HFFc6 (cell line): ENCODE measurements around the gene SAC3D1. TPM values are rescaled to one million over a fixed set of nuclear protein-coding genes. Genes with fewer than 3 reads are reported as not detected.

Experiments
- DNase-seq: peaks from one replicate; pipeline ENCODE4 v3.0.0-alpha.2; 2018
- H3K27ac Mint-ChIP-seq: 2 replicates; pipeline ENCODE4 v1.8.0; 2020; ENCODE audit warnings: mild to moderate bottlenecking, mixed read lengths
- H3K27me3 Mint-ChIP-seq: 2 replicates; pipeline ENCODE4 v1.8.0; 2021; ENCODE audit warnings: mild to moderate bottlenecking, moderate library complexity, mixed read lengths; ENCODE audit not compliant: insufficient read depth
- H3K36me3 Mint-ChIP-seq: 2 replicates; pipeline ENCODE4 v1.8.0; 2021; ENCODE audit warnings: low read depth, mixed read lengths
- H3K4me1 Mint-ChIP-seq: 2 replicates; pipeline ENCODE4 v1.8.0; 2020; ENCODE audit warnings: low read depth, mixed read lengths
- H3K4me3 Mint-ChIP-seq: 2 replicates; pipeline ENCODE4 v1.8.0; 2020; ENCODE audit warnings: mild to moderate bottlenecking, moderate library complexity, mixed read lengths
- H3K9me3 Mint-ChIP-seq: 2 replicates; pipeline ENCODE4 v1.8.0; 2020; ENCODE audit warnings: mild to moderate bottlenecking, mixed read lengths
- CTCF ChIP-seq: fragments of 200-600 bp; sonication (generic); IDR thresholded peaks from 2 replicates; pipeline ENCODE4 v1.5.0; 2021; ENCODE audit warnings: antibody characterized with exemption, mild to moderate bottlenecking
- total RNA-seq, 6 experiments: library from RNA; stranded (reverse); fragmentation: NEBNext Ultra II Directional; extraction: Animal tissue kit (Norgen Biotek cat#: 25700); gene quantifications; 2 replicates in 1 of 6; 3 replicates in 5 of 6; pipeline ENCODE4 v1.2.3, GENCODE V29; 2021

SAC3D1 gene
- total RNA-seq, 6 experiments from 2014 or later: 15.3 to 21.5 (median 18.0) TPM

GRCh38 chr11:65027213-65028067 is 13.6 kb upstream of the SAC3D1 start, which contains the start of gene SNX15:
Gene SNX15 (plus strand): TSS chr11:65027439. CDS start chr11:65027538, 99 bp downstream.
- H3K4me1 Mint-ChIP-seq: peaks cover 18% of the 10 kb centered on the region
- peak; percentile 97 for TF ChIP-seq CTCF
- H3K4me3 Mint-ChIP-seq: peak within 1 kb of the TSS; percentile 86
- no peaks in the 10 kb centered on the region for H3K9me3 Mint-ChIP-seq
- peak; percentile 94 for DNase-seq
- peak within 1 kb of the TSS; percentile 79 for H3K27ac Mint-ChIP-seq
- H3K36me3 Mint-ChIP-seq: no peaks in the 10 kb centered on the region
- H3K27me3 Mint-ChIP-seq: no peaks in the 10 kb centered on the region

DNA sequence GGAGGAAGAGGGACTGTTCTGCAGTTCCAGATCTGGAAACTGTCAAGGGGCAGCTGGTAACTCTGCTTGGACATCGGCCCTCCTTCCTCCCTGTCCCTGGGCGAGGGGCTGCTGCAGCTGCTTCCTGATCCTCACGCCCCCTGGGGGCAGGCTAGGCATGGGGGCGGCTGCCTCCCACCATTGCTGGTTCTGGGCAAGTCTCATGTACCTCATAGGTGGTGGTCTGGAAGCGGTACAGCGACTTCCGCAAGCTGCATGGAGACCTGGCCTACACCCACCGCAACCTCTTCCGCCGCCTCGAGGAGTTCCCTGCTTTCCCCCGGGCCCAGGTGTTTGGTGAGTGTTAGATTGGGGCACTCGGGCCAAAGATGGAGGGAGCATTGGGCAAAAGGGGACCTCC is 8.8 kb upstream of the SAC3D1 start:
- peaks cover 11% of the 10 kb centered on the region for H3K4me1 Mint-ChIP-seq
- no peak overlapping the region for H3K4me3 Mint-ChIP-seq
- TF ChIP-seq CTCF: no peak
- H3K27me3 Mint-ChIP-seq: no peaks in the 10 kb centered on the region
- no peaks in the 10 kb centered on the region for H3K36me3 Mint-ChIP-seq
- no peak overlapping the region for H3K27ac Mint-ChIP-seq
- no peak for DNase-seq
- no peaks in the 10 kb centered on the region for H3K9me3 Mint-ChIP-seq

GRCh38 chr11:65034423-65034822 is 6.6 kb upstream of the SAC3D1 start:
- no peaks in the 10 kb centered on the region for H3K27me3 Mint-ChIP-seq
- H3K9me3 Mint-ChIP-seq: no peaks in the 10 kb centered on the region
- H3K4me3 Mint-ChIP-seq: no peak overlapping the region
- no peak for TF ChIP-seq CTCF
- no peak overlapping the region for H3K27ac Mint-ChIP-seq
- no peaks in the 10 kb centered on the region for H3K36me3 Mint-ChIP-seq
- no peaks in the 10 kb centered on the region for H3K4me1 Mint-ChIP-seq
- DNase-seq: no peak

GRCh38 chr11:65035579-65035978 is 5.4 kb upstream of the SAC3D1 start:
- H3K4me1 Mint-ChIP-seq: no peaks in the 10 kb centered on the region
- no peaks in the 10 kb centered on the region for H3K27me3 Mint-ChIP-seq
- no peak overlapping the region for H3K27ac Mint-ChIP-seq
- no peaks in the 10 kb centered on the region for H3K9me3 Mint-ChIP-seq
- H3K4me3 Mint-ChIP-seq: no peak overlapping the region
- H3K36me3 Mint-ChIP-seq: no peaks in the 10 kb centered on the region
- no peak for DNase-seq
- no peak for TF ChIP-seq CTCF

DNA sequence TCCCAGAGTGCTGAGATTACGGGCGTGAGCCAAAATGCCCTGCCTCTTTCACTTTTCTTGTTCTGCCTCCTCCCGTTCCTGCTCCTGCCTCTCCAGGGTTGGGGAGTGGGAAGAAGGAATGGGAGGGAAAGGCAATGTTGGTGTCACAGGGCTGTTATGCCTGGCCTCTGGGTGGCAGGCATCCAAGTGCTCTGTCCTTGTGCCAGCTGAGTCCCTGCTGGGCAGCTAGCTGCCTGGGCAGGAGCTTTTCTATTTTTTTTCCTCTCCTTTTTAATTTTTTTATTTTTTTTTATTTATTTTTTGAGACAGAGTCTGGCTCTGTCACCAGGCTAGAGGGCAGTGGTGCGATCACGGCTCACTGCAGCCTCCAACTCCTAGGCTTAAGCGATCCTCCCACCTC is 4.1 kb upstream of the SAC3D1 start:
- Mint-ChIP-seq H3K4me1 (no peaks in the 10 kb centered on the region), H3K4me3 (no peak overlapping the region), H3K27ac (no peak overlapping the region), H3K36me3 (no peaks in the 10 kb centered on the region), H3K9me3 (no peaks in the 10 kb centered on the region), H3K27me3 (no peaks in the 10 kb centered on the region)
- DNase-seq: no peak
- no peak for TF ChIP-seq CTCF
